SK-N-MC (cell line): ENCODE measurements around the gene NKX1-1.

ENCODE experiments used
- EZH2 ChIP-seq: fragments of 200-600 bp; sonication (generic); IDR thresholded peaks from one replicate; pipeline ENCODE4 v1.6.1; 2017; ENCODE audit warnings: antibody characterized with exemption
- FOXP2 ChIP-seq: optimal IDR thresholded peaks from 2 replicates; pipeline ENCODE3; 2011; ENCODE audit warnings: mild to moderate bottlenecking, moderate library complexity; ENCODE audit not compliant: insufficient read depth; ENCODE audit errors: extremely low read length, control extremely low read depth
- POLR2AphosphoS5 ChIP-seq: IDR thresholded peaks from 2 replicates; pipeline ENCODE4 v1.6.1; 2012; ENCODE audit warnings: mild to moderate bottlenecking, low read depth, low read length, borderline replicate concordance

- TF ChIP-seq EZH2 (no peak), POLR2AphosphoS5 (no peak), FOXP2 (no peak)
These were observed 10.1 kb downstream of the NKX1-1 start for GRCh38 chr4:1395941-1396805.
